ENCODE results near the gene MPND. TPM values are rescaled to one million over a fixed set of nuclear protein-coding genes. Genes with fewer than 3 reads are reported as not detected.

MPND gene
- total RNA-seq: 14.2 and 20.0 TPM in 2 replicates
- long read RNA-seq, partial matches to known transcripts: 0 of 1 reads
- long read RNA-seq, other reads (novel, unspliced or antisense): 1 of 1 reads

- no peak for TF ChIP-seq CTCF (IDR thresholded peaks at IDR 0.05)
- H3K4me1 Mint-ChIP-seq (ENCODE audit: unreplicated experiment): peaks cover 11% of the 10 kb centered on the region
- H3K27ac Mint-ChIP-seq (ENCODE audit: unreplicated experiment): peak within 1 kb of the TSS; percentile 94
- no peaks in the 10 kb centered on the region for H3K27me3 Mint-ChIP-seq (ENCODE audit: unreplicated experiment)
- H3K9me3 Mint-ChIP-seq (ENCODE audit: unreplicated experiment): no peaks in the 10 kb centered on the region
- peak; percentile 96 for DNase-seq (ENCODE audit: extremely low spot score, unreplicated experiment)
- H3K4me3 Mint-ChIP-seq (ENCODE audit: unreplicated experiment): peak within 1 kb of the TSS; percentile 91
- peaks cover 6% of the 10 kb centered on the region for H3K36me3 Mint-ChIP-seq (ENCODE audit: unreplicated experiment)
Observed at GRCh38 chr19:4343370-4344307, at the start of gene MPND. MPND (plus strand) TSS chr19:4343562; CDS start chr19:4343594, 32 bp downstream.

- Mint-ChIP-seq H3K4me3 (ENCODE audit: unreplicated experiment) (no peak overlapping the region), H3K9me3 (ENCODE audit: unreplicated experiment) (no peaks in the 10 kb centered on the region), H3K4me1 (ENCODE audit: unreplicated experiment) (no peaks in the 10 kb centered on the region), H3K36me3 (ENCODE audit: unreplicated experiment) (no peaks in the 10 kb centered on the region), H3K27me3 (ENCODE audit: unreplicated experiment) (no peaks in the 10 kb centered on the region), H3K27ac (ENCODE audit: unreplicated experiment) (no peak overlapping the region)
- no peak for DNase-seq (ENCODE audit: extremely low spot score, unreplicated experiment)
- TF ChIP-seq CTCF (IDR thresholded peaks at IDR 0.05): no peak
Observed at GRCh38 chr19:4294389-4294788, 49.0 kb upstream of the MPND start.

GRCh38 chr19:4295972-4296771 lies 47.2 kb upstream of the MPND start:
- Mint-ChIP-seq H3K27ac (ENCODE audit: unreplicated experiment) (no peak overlapping the region), H3K27me3 (ENCODE audit: unreplicated experiment) (no peaks in the 10 kb centered on the region), H3K9me3 (ENCODE audit: unreplicated experiment) (no peaks in the 10 kb centered on the region), H3K36me3 (ENCODE audit: unreplicated experiment) (no peaks in the 10 kb centered on the region), H3K4me1 (ENCODE audit: unreplicated experiment) (no peaks in the 10 kb centered on the region), H3K4me3 (ENCODE audit: unreplicated experiment) (no peak overlapping the region)
- no peak for DNase-seq (ENCODE audit: extremely low spot score, unreplicated experiment)
- TF ChIP-seq CTCF (IDR thresholded peaks at IDR 0.05): no peak

GRCh38 chr19:4297901-4298809 lies 45.2 kb upstream of the MPND start:
- TF ChIP-seq CTCF (IDR thresholded peaks at IDR 0.05): no peak
- Mint-ChIP-seq H3K9me3 (ENCODE audit: unreplicated experiment) (no peaks in the 10 kb centered on the region), H3K36me3 (ENCODE audit: unreplicated experiment) (no peaks in the 10 kb centered on the region)

More at GRCh38 chr19:4297901-4298809, 45.2 kb upstream of the MPND start:
- Mint-ChIP-seq H3K4me3 (ENCODE audit: unreplicated experiment) (no peak overlapping the region), H3K27me3 (ENCODE audit: unreplicated experiment) (no peaks in the 10 kb centered on the region), H3K27ac (ENCODE audit: unreplicated experiment) (no peak overlapping the region), H3K4me1 (ENCODE audit: unreplicated experiment) (peaks cover 2% of the 10 kb centered on the region)
- DNase-seq (ENCODE audit: extremely low spot score, unreplicated experiment): no peak

Measured in osteocyte (in vitro differentiated cells).